Natural killer cell (primary cell): ENCODE data around the gene PTPRN2. TPM values are rescaled to one million over a fixed set of nuclear protein-coding genes. Genes with fewer than 3 reads are reported as not detected.

Experiments
- ATAC-seq, 3 donors: fragments of 150-1000 bp in 2 of 3; fragments of 200-7000 bp in 1 of 3; cut with Tn5 transposase; 1 replicate in 1 of 3; 2 replicates in 2 of 3; pipeline ENCODE4 v1.10.0; 2021; ENCODE audit warnings: mild to moderate bottlenecking in 2 of 3, moderate library complexity in 2 of 3
- DNase-seq, 2 donors: peaks; one replicate each; pipeline versions ENCODE4 v3.0.0 to v3.0.0-alpha.2; 2013 to 2021; ENCODE audit warnings: mixed read lengths in 1 of 2
- H3K27ac ChIP-seq: one replicate; pipeline ENCODE4 v1.5.1; 2013; ENCODE audit warnings: mild to moderate bottlenecking, low read length
- H3K27me3 ChIP-seq: one replicate; pipeline ENCODE4 v1.6.1; 2013; ENCODE audit warnings: low read length; ENCODE audit not compliant: control insufficient read depth, insufficient read depth
- H3K36me3 ChIP-seq: one replicate; pipeline ENCODE4 v1.6.1; 2013; ENCODE audit warnings: low read length; ENCODE audit not compliant: control insufficient read depth, insufficient read depth
- H3K4me1 ChIP-seq: one replicate; pipeline ENCODE4 v1.6.1; 2013; ENCODE audit warnings: low read length; ENCODE audit not compliant: control insufficient read depth, insufficient read depth
- H3K4me3 ChIP-seq: one replicate; pipeline ENCODE4 v1.5.1; 2013; ENCODE audit warnings: low read length
- H3K9me3 ChIP-seq: one replicate; pipeline ENCODE4 v1.6.1; 2013; ENCODE audit warnings: low read length; ENCODE audit not compliant: control insufficient read depth, insufficient read depth
- H3K27ac Mint-ChIP-seq, 2 donors: one replicate each; pipeline ENCODE4 v1.8.0; 2022; ENCODE audit warnings: mild to moderate bottlenecking in 2 of 2, mixed read lengths in 2 of 2, moderate library complexity in 1 of 2
- H3K27me3 Mint-ChIP-seq, 2 donors: one replicate each; pipeline ENCODE4 v1.8.0; 2022; ENCODE audit warnings: low read depth in 2 of 2, mixed read lengths in 2 of 2
- H3K36me3 Mint-ChIP-seq: one replicate; pipeline ENCODE4 v1.8.0; 2022; ENCODE audit warnings: mixed read lengths
- H3K4me1 Mint-ChIP-seq, 2 donors: one replicate each; pipeline ENCODE4 v1.8.0; 2022; ENCODE audit warnings: mixed read lengths in 2 of 2
- H3K4me3 Mint-ChIP-seq: one replicate; pipeline ENCODE4 v1.8.0; 2022; ENCODE audit warnings: mild to moderate bottlenecking, moderate library complexity, mixed read lengths
- H3K9me3 Mint-ChIP-seq, 2 donors: one replicate each; pipeline ENCODE4 v1.8.0; 2022; ENCODE audit warnings: mixed read lengths in 2 of 2
- WGBS: methylation state at CpG from one replicate; pipeline ENCODE4 v1.1.7; 2013; ENCODE audit warnings: missing lambda C conversion rate; ENCODE audit not compliant: insufficient coverage; 5-methylcytosine and 5-hydroxymethylcytosine counted together
- intact Hi-C: fragments of 100-400 bp; cut with micrococcal nuclease; formaldehyde crosslinking; loops from one replicate; pipeline ENCODE4 v1.14.2; 2022
- total RNA-seq, 4 donors: library from RNA; stranded (reverse); fragments of 120-200 nt in 1 of 4; gene quantifications; one replicate each; pipeline versions ENCODE4 v1.2.3 to v1.2.4, GENCODE V29; 2013 to 2022
- TF ChIP-seq, protein P1 (sequence below): fragments of 200-600 bp; IDR thresholded peaks from one replicate; pipeline ENCODE4 v1.8.0; 2022; ENCODE audit warnings: antibody characterized with exemption

Gene PTPRN2
- total RNA-seq, 3 donors from 2014 or later (not counting 1 experiment from before 2014, with no cell fraction given): 1.3 to 2.5 (median 1.9) TPM

DNA sequence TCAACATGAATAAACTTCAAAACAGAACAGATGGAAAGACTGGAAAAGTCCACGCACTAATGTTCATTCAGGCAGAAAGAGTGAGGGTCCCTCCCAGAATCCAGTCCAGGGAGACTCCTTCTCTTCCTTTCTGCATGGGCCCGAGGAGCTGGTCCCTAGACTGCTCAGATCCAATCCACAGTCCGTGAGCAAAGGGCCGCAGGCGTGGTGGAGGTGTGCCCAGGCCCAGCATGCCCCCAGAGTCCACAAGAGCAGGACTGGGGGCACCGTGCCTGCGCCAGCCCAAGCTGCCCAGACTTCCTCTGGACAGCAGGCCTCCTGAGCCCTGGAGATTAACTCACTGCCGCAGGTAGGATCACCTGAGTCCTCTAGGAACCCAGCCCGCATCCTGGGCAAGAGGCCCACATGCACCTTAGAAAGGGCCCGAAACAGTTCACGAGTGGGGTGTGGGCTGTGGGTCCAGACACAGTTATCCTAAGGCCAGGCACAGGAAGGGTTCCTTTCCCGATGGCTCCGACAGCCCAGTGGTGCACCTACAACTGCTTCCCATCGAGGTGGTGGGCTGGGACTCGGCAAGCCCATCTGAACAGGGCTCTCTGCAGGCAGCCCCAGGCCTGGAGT is 719.8 kb downstream of the PTPRN2 start:
- no peaks in the 10 kb centered on the region for H3K36me3 ChIP-seq
- H3K4me3 Mint-ChIP-seq: no peak overlapping the region
- ATAC-seq: no peak
- H3K27ac ChIP-seq: no peak overlapping the region
- no peaks in the 10 kb centered on the region for H3K4me1 ChIP-seq
- TF ChIP-seq, protein P1, sequence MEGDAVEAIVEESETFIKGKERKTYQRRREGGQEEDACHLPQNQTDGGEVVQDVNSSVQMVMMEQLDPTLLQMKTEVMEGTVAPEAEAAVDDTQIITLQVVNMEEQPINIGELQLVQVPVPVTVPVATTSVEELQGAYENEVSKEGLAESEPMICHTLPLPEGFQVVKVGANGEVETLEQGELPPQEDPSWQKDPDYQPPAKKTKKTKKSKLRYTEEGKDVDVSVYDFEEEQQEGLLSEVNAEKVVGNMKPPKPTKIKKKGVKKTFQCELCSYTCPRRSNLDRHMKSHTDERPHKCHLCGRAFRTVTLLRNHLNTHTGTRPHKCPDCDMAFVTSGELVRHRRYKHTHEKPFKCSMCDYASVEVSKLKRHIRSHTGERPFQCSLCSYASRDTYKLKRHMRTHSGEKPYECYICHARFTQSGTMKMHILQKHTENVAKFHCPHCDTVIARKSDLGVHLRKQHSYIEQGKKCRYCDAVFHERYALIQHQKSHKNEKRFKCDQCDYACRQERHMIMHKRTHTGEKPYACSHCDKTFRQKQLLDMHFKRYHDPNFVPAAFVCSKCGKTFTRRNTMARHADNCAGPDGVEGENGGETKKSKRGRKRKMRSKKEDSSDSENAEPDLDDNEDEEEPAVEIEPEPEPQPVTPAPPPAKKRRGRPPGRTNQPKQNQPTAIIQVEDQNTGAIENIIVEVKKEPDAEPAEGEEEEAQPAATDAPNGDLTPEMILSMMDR: no peak
- H3K4me3 ChIP-seq: no peak overlapping the region
- no peaks in the 10 kb centered on the region for H3K27me3 Mint-ChIP-seq
- H3K27ac Mint-ChIP-seq: no peak overlapping the region
- no peaks in the 10 kb centered on the region for H3K9me3 Mint-ChIP-seq
- H3K9me3 ChIP-seq: no peaks in the 10 kb centered on the region
- H3K36me3 Mint-ChIP-seq: no peaks in the 10 kb centered on the region
- no peaks in the 10 kb centered on the region for H3K27me3 ChIP-seq
- DNase-seq: no peak
- peaks cover 0 to 4% of the 10 kb centered on the region in 2 donors for H3K4me1 Mint-ChIP-seq
- WGBS: 93% methylated on average over 15 of the region's 15 CpGs
- intact Hi-C loops: no loop called here

DNA sequence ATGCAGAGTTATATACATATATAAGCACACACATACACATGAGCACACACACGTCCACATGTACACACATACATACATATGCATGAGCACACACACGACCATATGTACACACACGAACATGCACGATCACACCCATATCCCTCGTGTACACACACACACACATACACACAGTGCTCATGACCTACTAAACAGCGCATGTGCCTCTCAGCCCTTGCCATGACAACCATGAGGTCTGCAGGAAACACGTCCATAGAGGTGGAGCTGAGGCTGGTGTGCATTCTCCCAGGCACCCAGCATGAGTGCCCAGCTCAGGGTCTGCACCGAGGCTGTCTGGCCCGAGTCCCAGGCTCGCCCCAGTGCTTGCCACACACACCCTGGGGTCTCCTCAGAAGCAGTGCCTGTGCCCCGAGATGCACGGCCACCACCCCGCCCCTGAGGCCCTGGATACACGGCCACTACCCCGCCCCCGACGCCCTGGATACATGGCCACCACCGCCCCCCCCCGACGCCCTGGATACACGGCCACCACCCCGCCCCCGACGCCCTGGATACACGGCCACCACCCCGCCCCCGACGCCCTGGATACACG is 721.2 kb downstream of the PTPRN2 start:
- TF ChIP-seq, protein P1: no peak
- Mint-ChIP-seq H3K4me3 (no peak overlapping the region), H3K9me3 (no peaks in the 10 kb centered on the region), H3K36me3 (no peaks in the 10 kb centered on the region), H3K27ac (no peak overlapping the region), H3K27me3 (no peaks in the 10 kb centered on the region), H3K4me1 (no peaks in the 10 kb centered on the region)
- Histone ChIP-seq H3K27ac (no peak overlapping the region), H3K4me3 (no peak overlapping the region), H3K36me3 (no peaks in the 10 kb centered on the region), H3K27me3 (no peaks in the 10 kb centered on the region), H3K4me1 (no peaks in the 10 kb centered on the region), H3K9me3 (no peaks in the 10 kb centered on the region)
- ATAC-seq: no peak
- intact Hi-C loops: no loop called here
- DNase-seq: no peak
- 93% methylated on average over 21 of the region's 29 CpGs for WGBS

DNA sequence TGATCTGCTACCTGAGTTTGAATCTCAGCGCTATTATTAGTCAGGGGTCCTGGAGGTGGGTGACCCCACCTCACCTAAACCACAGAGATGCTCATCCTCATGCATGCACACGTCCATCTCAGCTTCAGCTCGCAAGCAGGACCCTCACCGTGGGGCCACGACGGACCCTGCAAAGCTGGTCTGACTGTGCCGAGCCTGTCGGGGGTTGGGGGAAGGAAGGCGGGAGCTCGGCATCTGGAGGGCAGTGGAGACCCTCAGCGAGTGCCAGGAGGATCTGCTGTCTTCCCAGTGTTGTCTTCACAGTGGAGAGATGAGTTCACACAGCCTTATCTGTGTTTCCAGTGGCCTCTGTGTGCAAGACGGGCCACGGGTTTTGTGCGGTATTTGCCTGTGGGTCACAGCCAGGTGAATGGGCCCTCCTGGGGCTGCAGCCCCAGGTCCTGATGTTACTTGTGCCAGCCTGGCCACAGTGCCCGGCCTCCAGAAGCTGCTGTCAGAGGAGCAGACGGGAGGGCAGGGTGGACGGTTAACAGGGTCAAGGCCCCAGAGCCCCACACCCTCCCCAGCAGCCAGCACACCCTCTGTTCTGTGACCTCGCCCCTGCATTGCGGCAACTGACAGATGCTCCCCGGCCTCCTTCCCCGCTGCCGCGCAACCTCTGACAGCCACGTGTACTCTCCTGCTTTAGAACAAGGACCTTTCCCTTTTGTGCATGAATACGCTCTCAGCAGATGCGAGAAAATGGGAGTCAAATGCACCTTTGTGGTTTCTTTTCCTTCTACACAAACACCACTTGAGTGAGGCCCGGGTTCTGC is 722.1 kb downstream of the PTPRN2 start:
- Histone ChIP-seq H3K4me1 (no peaks in the 10 kb centered on the region), H3K27me3 (no peaks in the 10 kb centered on the region), H3K4me3 (no peak overlapping the region), H3K36me3 (no peaks in the 10 kb centered on the region), H3K27ac (no peak overlapping the region), H3K9me3 (no peaks in the 10 kb centered on the region)
- no peak overlapping the region for H3K4me3 Mint-ChIP-seq
- no peaks in the 10 kb centered on the region for H3K27me3 Mint-ChIP-seq
- no peaks in the 10 kb centered on the region for H3K9me3 Mint-ChIP-seq
- no peaks in the 10 kb centered on the region for H3K4me1 Mint-ChIP-seq
- TF ChIP-seq, protein P1: no peak
- no peak overlapping the region for H3K27ac Mint-ChIP-seq
- no peak for ATAC-seq
- H3K36me3 Mint-ChIP-seq: no peaks in the 10 kb centered on the region
- 89% methylated on average over 27 of the region's 27 CpGs for WGBS
- DNase-seq: no peak
- intact Hi-C loops: no loop called here
